Measurements from ENCODE around the gene PSD.

PSD gene
- long read RNA-seq, partial matches to known transcripts = 0 of 1 reads
- long read RNA-seq, other reads (novel, unspliced or antisense) = 1 of 1 reads

GRCh38 chr10:102418622-102419268, at the start of gene PSD:
TSS of gene PSD (minus strand) at chr10:102418785. CDS start at chr10:102417038, 1,747 bp downstream.
- Histone ChIP-seq H3K27ac (replicated peaks) (no peak within 1 kb of the TSS), H3K4me3 (replicated peaks; ENCODE audit: insufficient read depth, low read length) (peak within 1 kb of the TSS; percentile 99), H3K27me3 (ENCODE audit: insufficient read depth, poor library complexity, severe bottlenecking) (peaks cover 8% of the 10 kb centered on the region)
- DNase-seq (ENCODE audit: low read depth in 1 of 2, low spot score in 1 of 2) = no peak
- TF ChIP-seq SPI1 (IDR thresholded peaks at IDR 0.05; ENCODE audit: borderline replicate concordance, low read depth) = no peak
- no peak for TF ChIP-seq CTCF (IDR thresholded peaks at IDR 0.05; ENCODE audit: insufficient read depth, low read length)
- no peak for TF ChIP-seq GABPA (IDR thresholded peaks at IDR 0.05; ENCODE audit: low read depth)
- no peak for TF ChIP-seq REST (IDR thresholded peaks at IDR 0.05; ENCODE audit: insufficient replicate concordance, low read depth)
- no peak for TF ChIP-seq POLR2AphosphoS5 (IDR thresholded peaks at IDR 0.05; ENCODE audit: low read depth)

GRCh38 chr10:102467971-102468438, 49.4 kb upstream of the PSD start:
- H3K27me3 ChIP-seq (ENCODE audit: insufficient read depth, poor library complexity, severe bottlenecking) = no peaks in the 10 kb centered on the region
- TF ChIP-seq POLR2AphosphoS5 (IDR thresholded peaks at IDR 0.05; ENCODE audit: low read depth) (no peak), SPI1 (IDR thresholded peaks at IDR 0.05; ENCODE audit: borderline replicate concordance, low read depth) (peak; percentile 81)
- peak; percentile 88 to 92 for DNase-seq (ENCODE audit: low read depth in 1 of 2, low spot score in 1 of 2)
- no peak overlapping the region for H3K4me3 ChIP-seq (replicated peaks; ENCODE audit: insufficient read depth, low read length)
- peak overlapping the region; percentile 51 for H3K27ac ChIP-seq (replicated peaks)

GRCh38 chr10:102467318-102467717, 48.7 kb upstream of the PSD start:
- H3K27ac ChIP-seq (replicated peaks) = no peak overlapping the region
- H3K4me3 ChIP-seq (replicated peaks; ENCODE audit: insufficient read depth, low read length) = no peak overlapping the region
- no peaks in the 10 kb centered on the region for H3K27me3 ChIP-seq (ENCODE audit: insufficient read depth, poor library complexity, severe bottlenecking)
- no peak for DNase-seq (ENCODE audit: low read depth in 1 of 2, low spot score in 1 of 2)
- no peak for TF ChIP-seq GABPA (IDR thresholded peaks at IDR 0.05; ENCODE audit: low read depth)
- TF ChIP-seq POLR2AphosphoS5 (IDR thresholded peaks at IDR 0.05; ENCODE audit: low read depth) = no peak
- no peak for TF ChIP-seq REST (IDR thresholded peaks at IDR 0.05; ENCODE audit: insufficient replicate concordance, low read depth)
- no peak for TF ChIP-seq CTCF (IDR thresholded peaks at IDR 0.05; ENCODE audit: insufficient read depth, low read length)
- no peak for TF ChIP-seq SPI1 (IDR thresholded peaks at IDR 0.05; ENCODE audit: borderline replicate concordance, low read depth)

- H3K27me3 ChIP-seq (ENCODE audit: insufficient read depth, poor library complexity, severe bottlenecking) = no peaks in the 10 kb centered on the region
- DNase-seq (ENCODE audit: low read depth in 1 of 2, low spot score in 1 of 2) = no peak
- no peak for TF ChIP-seq GABPA (IDR thresholded peaks at IDR 0.05; ENCODE audit: low read depth)
- no peak for TF ChIP-seq SPI1 (IDR thresholded peaks at IDR 0.05; ENCODE audit: borderline replicate concordance, low read depth)
- TF ChIP-seq REST (IDR thresholded peaks at IDR 0.05; ENCODE audit: insufficient replicate concordance, low read depth) = no peak
- TF ChIP-seq CTCF (IDR thresholded peaks at IDR 0.05; ENCODE audit: insufficient read depth, low read length) = no peak
- TF ChIP-seq POLR2AphosphoS5 (IDR thresholded peaks at IDR 0.05; ENCODE audit: low read depth) = no peak
- H3K27ac ChIP-seq (replicated peaks) = no peak overlapping the region
- H3K4me3 ChIP-seq (replicated peaks; ENCODE audit: insufficient read depth, low read length) = no peak overlapping the region
Observed at GRCh38 chr10:102465466-102465865, 46.9 kb upstream of the PSD start.
